IMR-90 (cell line): ENCODE results near the gene DNMT3L. TPM values are rescaled to one million over a fixed set of nuclear protein-coding genes. Genes with fewer than 3 reads are reported as not detected.

Source experiments
- ATAC-seq: fragments of 200-7000 bp; cut with Tn5 transposase; 2 replicates; pipeline ENCODE4 v1.9.1; 2020; ENCODE audit warnings: low read depth, mild to moderate bottlenecking, moderate library complexity
- BruUV-seq: library from RNA; stranded (reverse); fragments of 400-500 nt; replicated peaks from 2 replicates; lab custom pipeline; 2021; lab: Mats Ljungman, UMichigan
- CTCF ChIA-PET: fragments of 300-600 bp; formaldehyde crosslinking; extraction: SDS; loops from one replicate; lab custom pipeline; 2021; ENCODE audit warnings: antibody characterized with exemption; lab: Yijun Ruan, JAX
- POLR2A ChIA-PET: fragments of 300-600 bp; sonication (Branson Sonifier 250); formaldehyde crosslinking; loops from one replicate; lab custom pipeline; 2022; ENCODE audit warnings: antibody characterized with exemption; ENCODE audit not compliant: unreplicated experiment; lab: Charles Lee
- DNase-seq: peaks from one replicate; pipeline ENCODE4 v3.0.0; 2013
- H2AFZ ChIP-seq: replicated peaks from 2 replicates; pipeline ENCODE3; 2013; ENCODE audit warnings: low read length, mild to moderate bottlenecking; ENCODE audit not compliant: poor library complexity
- H2AK5ac ChIP-seq: 2 replicates; pipeline ENCODE4 v1.6.1; 2013; ENCODE audit warnings: low read depth, low read length, inconsistent platforms
- H2AK9ac ChIP-seq: replicated peaks from 2 replicates; pipeline ENCODE3; 2013; ENCODE audit warnings: mild to moderate bottlenecking, low read depth, low read length, moderate library complexity; ENCODE audit not compliant: poor library complexity
- H2BK120ac ChIP-seq: 2 replicates; pipeline ENCODE4 v1.6.1; 2013; ENCODE audit warnings: low read depth, low read length, inconsistent platforms
- H2BK15ac ChIP-seq: 3 replicates; pipeline ENCODE4 v1.6.1; 2013; ENCODE audit warnings: low read depth, low read length, inconsistent platforms
- H2BK20ac ChIP-seq: 2 replicates; pipeline ENCODE4 v1.6.1; 2013; ENCODE audit warnings: low read depth, mild to moderate bottlenecking, inconsistent platforms, low read length, moderate library complexity
- H2BK5ac ChIP-seq: 2 replicates; pipeline ENCODE4 v1.6.1; 2013; ENCODE audit warnings: mild to moderate bottlenecking, low read depth, low read length, inconsistent platforms; ENCODE audit not compliant: poor library complexity, severe bottlenecking
- H3K14ac ChIP-seq: replicated peaks from 2 replicates; pipeline ENCODE4 v1.6.1; 2013; ENCODE audit warnings: low read depth, low read length, inconsistent platforms
- H3K18ac ChIP-seq: 2 replicates; pipeline ENCODE4 v1.6.1; 2013; ENCODE audit warnings: low read depth, low read length, control low read depth
- H3K23ac ChIP-seq: 2 replicates; pipeline ENCODE4 v1.6.1; 2013; ENCODE audit warnings: low read depth, low read length, inconsistent platforms
- H3K27ac ChIP-seq: 2 replicates; pipeline ENCODE4 v1.5.1; 2013; ENCODE audit warnings: mild to moderate bottlenecking, control low read depth, low read length; ENCODE audit not compliant: insufficient read depth
- H3K27me3 ChIP-seq: 2 replicates; pipeline ENCODE4 v1.6.1; 2013; ENCODE audit warnings: low read length; ENCODE audit not compliant: control insufficient read depth, insufficient read depth
- H3K36me3 ChIP-seq: 2 replicates; pipeline ENCODE4 v1.6.1; 2013; ENCODE audit warnings: low read length, mixed read lengths; ENCODE audit not compliant: control insufficient read depth, insufficient read depth
- H3K4ac ChIP-seq: 2 replicates; pipeline ENCODE4 v1.6.1; 2013; ENCODE audit warnings: low read depth, low read length, inconsistent platforms
- H3K4me1 ChIP-seq: 2 replicates; pipeline ENCODE4 v1.6.1; 2013; ENCODE audit warnings: low read length, mixed read lengths; ENCODE audit not compliant: control insufficient read depth, insufficient read depth
- H3K4me2 ChIP-seq: 2 replicates; pipeline ENCODE4 v1.6.1; 2013; ENCODE audit warnings: low read depth, mild to moderate bottlenecking, control low read depth, low read length, moderate library complexity
- H3K4me3 ChIP-seq: 2 replicates; pipeline ENCODE4 v1.5.1; 2013; ENCODE audit warnings: low read depth, mild to moderate bottlenecking, control low read depth, low read length, moderate library complexity; ENCODE audit not compliant: insufficient read depth
- H3K56ac ChIP-seq: 2 replicates; pipeline ENCODE4 v1.6.1; 2013; ENCODE audit warnings: low read length, inconsistent platforms; ENCODE audit not compliant: insufficient read depth; ENCODE audit errors: extremely low read depth
- H3K79me1 ChIP-seq, 2 experiments: 2 replicates each; pipeline ENCODE4 v1.6.1; 2013; ENCODE audit warnings: low read length in 2 of 2, inconsistent platforms in 1 of 2, low read depth in 1 of 2
- H3K9ac ChIP-seq: 2 replicates; pipeline ENCODE4 v1.6.1; 2013; ENCODE audit warnings: low read depth, low read length, control low read depth
- H3K9me1 ChIP-seq: 2 replicates; pipeline ENCODE4 v1.6.1; 2013; ENCODE audit warnings: low read length, inconsistent platforms; ENCODE audit not compliant: insufficient read depth
- H3K9me3 ChIP-seq: 2 replicates; pipeline ENCODE4 v1.6.1; 2013; ENCODE audit warnings: low read length; ENCODE audit not compliant: control insufficient read depth, insufficient read depth
- H4K20me1 ChIP-seq: 2 replicates; pipeline ENCODE4 v1.6.1; 2013; ENCODE audit warnings: low read length, inconsistent platforms; ENCODE audit not compliant: insufficient read depth
- H4K5ac ChIP-seq: 2 replicates; pipeline ENCODE4 v1.6.1; 2013; ENCODE audit warnings: mild to moderate bottlenecking, low read depth, low read length, control low read depth
- H4K8ac ChIP-seq, 2 experiments: 2 replicates each; pipeline ENCODE4 v1.6.1; 2013; ENCODE audit warnings: low read depth in 2 of 2, low read length in 2 of 2, control low read depth in 1 of 2, inconsistent platforms in 1 of 2
- H4K91ac ChIP-seq: 2 replicates; pipeline ENCODE4 v1.6.1; 2013; ENCODE audit warnings: low read depth, low read length, inconsistent platforms; ENCODE audit not compliant: insufficient read depth
- BHLHE40 ChIP-seq: fragments of 150-350 bp; IDR thresholded peaks from 2 replicates; pipeline ENCODE4 v1.6.1; 2016; ENCODE audit warnings: mild to moderate bottlenecking, low read depth, low read length
- CHD1 ChIP-seq: IDR thresholded peaks from 2 replicates; pipeline ENCODE4 v1.6.1; 2012; ENCODE audit warnings: low read depth, low read length, improper control_type of control experiment
- FOS ChIP-seq: fragments of 150-350 bp; IDR thresholded peaks from 2 replicates; pipeline ENCODE4 v1.6.1; 2016; ENCODE audit warnings: low read depth, low read length
- MAFK ChIP-seq: IDR thresholded peaks from 2 replicates; pipeline ENCODE4 v1.6.1; 2012; ENCODE audit warnings: low read depth, low read length, improper control_type of control experiment
- MAZ ChIP-seq: IDR thresholded peaks from 2 replicates; pipeline ENCODE4 v1.6.1; 2012; ENCODE audit warnings: low read depth, mild to moderate bottlenecking, low read length, improper control_type of control experiment, moderate library complexity, borderline replicate concordance
- MXI1 ChIP-seq: IDR thresholded peaks from 2 replicates; pipeline ENCODE4 v1.6.1; 2012; ENCODE audit warnings: low read depth, mild to moderate bottlenecking, low read length, moderate library complexity, borderline replicate concordance
- NFE2L2 ChIP-seq: fragments of 150-350 bp; IDR thresholded peaks from 2 replicates; pipeline ENCODE4 v1.6.1; 2016; ENCODE audit warnings: low read depth, mild to moderate bottlenecking, low read length
- POLR2A ChIP-seq: IDR thresholded peaks from 2 replicates; pipeline ENCODE4 v1.6.1; 2012; ENCODE audit warnings: mild to moderate bottlenecking, low read depth, low read length
- RCOR1 ChIP-seq: IDR thresholded peaks from 2 replicates; pipeline ENCODE4 v1.6.1; 2012; ENCODE audit warnings: mild to moderate bottlenecking, low read length, improper control_type of control experiment; ENCODE audit not compliant: insufficient replicate concordance
- RFX5 ChIP-seq: IDR thresholded peaks from 2 replicates; pipeline ENCODE4 v1.8.0; 2012; ENCODE audit warnings: low read depth, mild to moderate bottlenecking, low read length, moderate library complexity
- SMC3 ChIP-seq: fragments of 150-350 bp; IDR thresholded peaks from 2 replicates; pipeline ENCODE4 v1.6.1; 2016; ENCODE audit warnings: low read depth, mild to moderate bottlenecking, antibody characterized with exemption, low read length, moderate library complexity
- WGBS, 2 experiments: methylation state at CpG; one replicate each; pipeline versions ENCODE4 v1.1.5 to v1.1.7; 2013; ENCODE audit warnings: missing lambda C conversion rate in 2 of 2; ENCODE audit not compliant: insufficient read length in 1 of 2; ENCODE audit errors: extremely low coverage in 2 of 2; 5-methylcytosine and 5-hydroxymethylcytosine counted together
- dilution Hi-C: fragments of 300-500 bp; cut with HindIII; formaldehyde crosslinking; loops from one replicate; pipeline ENCODE4 v1.14.3; 2018; ENCODE audit warnings: low sequenced_read_pairs; ENCODE audit not compliant: unreplicated experiment
- in situ Hi-C: fragments of 300-500 bp; cut with MboI; formaldehyde crosslinking; loops from 3 replicates; pipeline ENCODE4 v1.14.3; 2019; ENCODE audit warnings: low sequenced_read_pairs, inconsistent platforms, mixed read lengths
- intact Hi-C: fragments of 100-400 bp; cut with micrococcal nuclease; formaldehyde crosslinking; loops from 2 replicates; pipeline ENCODE4 v1.10.0; 2022
- polyA plus RNA-seq, 3 experiments: library from polyadenylated mRNA; depleted of rRNA; stranded (reverse); fragments of >200 nt; gene quantifications; 2 replicates each; pipeline ENCODE4 v1.2.3, GENCODE V29; 2012; ENCODE audit warnings: low replicate concordance in 1 of 3
- total RNA-seq: library from RNA; depleted of rRNA; stranded (reverse); fragments of >200 nt; gene quantifications from 2 replicates; pipeline ENCODE4 v1.2.3, GENCODE V29; 2012
- TF ChIP-seq, protein P1 (sequence below): fragments of 150-350 bp; IDR thresholded peaks from 2 replicates; pipeline ENCODE4 v1.6.1; 2016; ENCODE audit warnings: low read depth, mild to moderate bottlenecking, low read length, moderate library complexity, borderline replicate concordance
- TF ChIP-seq, protein P2 (sequence below): fragments of 150-350 bp; IDR thresholded peaks from 2 replicates; pipeline ENCODE4 v1.6.1; 2017; ENCODE audit warnings: mild to moderate bottlenecking, antibody characterized with exemption, low read length, low read depth
- TF ChIP-seq, protein P3 (sequence below): conservative IDR thresholded peaks from 2 replicates; pipeline ENCODE4 v1.5.1; 2012; ENCODE audit warnings: mild to moderate bottlenecking, low read depth, low read length, improper control_type of control experiment

DNMT3L gene
- total and polyA plus RNA-seq, 2 of the 4 experiments (the other 2 are of a cell fraction): not detected

DNA sequence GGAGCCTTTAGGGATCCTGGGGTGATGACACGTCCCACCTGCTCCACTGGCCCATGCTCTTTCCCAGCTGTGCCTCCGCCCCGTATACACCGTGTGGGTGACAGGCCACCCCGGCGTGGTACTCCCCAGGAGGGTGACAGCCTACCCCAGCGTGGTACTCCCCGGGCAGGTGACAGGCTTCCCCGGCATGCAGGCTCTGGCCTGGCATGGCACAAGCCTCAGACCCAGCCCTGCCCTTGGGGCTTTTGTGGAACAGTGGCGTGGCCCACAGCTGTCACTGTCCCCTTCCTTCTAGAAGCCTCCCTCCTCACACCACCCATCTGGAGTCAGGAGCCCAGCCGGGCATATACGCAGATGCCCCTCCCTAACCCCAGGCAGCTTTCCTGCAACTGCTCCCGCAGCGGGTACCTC lies 33.5 kb upstream of the DNMT3L start:
- Histone ChIP-seq H3K9me3 (no peaks in the 10 kb centered on the region), H2BK15ac (no peak overlapping the region), H3K4me3 (no peak overlapping the region), H4K5ac (no peak overlapping the region), H3K9me1 (no peaks in the 10 kb centered on the region), H4K91ac (no peak overlapping the region), H3K79me1 (peaks cover 0 to 4% of the 10 kb centered on the region in 2 experiments; a peak in 1 of 4 replicates), H3K36me3 (no peaks in the 10 kb centered on the region), H3K27me3 (peaks cover 5% of the 10 kb centered on the region; the same call in 1 of the 2 replicates), H4K20me1 (no peaks in the 10 kb centered on the region; the same call in 1 of the 2 replicates), H3K27ac (no peak overlapping the region), H2BK120ac (no peak overlapping the region), H2AK5ac (no peak overlapping the region), H2AFZ (peak overlapping the region; percentile 32), H4K8ac (no peak overlapping the region), H2BK5ac (no peak overlapping the region), H3K14ac (no peak overlapping the region), H2BK20ac (no peak overlapping the region), H3K4me2 (no peak overlapping the region), H3K18ac (no peak overlapping the region), H3K56ac (no peak overlapping the region), H3K4me1 (peaks cover 6% of the 10 kb centered on the region; the same call in 1 of the 2 replicates), H3K23ac (no peak overlapping the region), H3K4ac (no peak overlapping the region), H2AK9ac (peak overlapping the region; percentile 85), H3K9ac (no peak overlapping the region)
- TF ChIP-seq, protein P1, sequence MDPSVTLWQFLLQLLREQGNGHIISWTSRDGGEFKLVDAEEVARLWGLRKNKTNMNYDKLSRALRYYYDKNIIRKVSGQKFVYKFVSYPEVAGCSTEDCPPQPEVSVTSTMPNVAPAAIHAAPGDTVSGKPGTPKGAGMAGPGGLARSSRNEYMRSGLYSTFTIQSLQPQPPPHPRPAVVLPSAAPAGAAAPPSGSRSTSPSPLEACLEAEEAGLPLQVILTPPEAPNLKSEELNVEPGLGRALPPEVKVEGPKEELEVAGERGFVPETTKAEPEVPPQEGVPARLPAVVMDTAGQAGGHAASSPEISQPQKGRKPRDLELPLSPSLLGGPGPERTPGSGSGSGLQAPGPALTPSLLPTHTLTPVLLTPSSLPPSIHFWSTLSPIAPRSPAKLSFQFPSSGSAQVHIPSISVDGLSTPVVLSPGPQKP: no peak
- TF ChIP-seq, protein P2, sequence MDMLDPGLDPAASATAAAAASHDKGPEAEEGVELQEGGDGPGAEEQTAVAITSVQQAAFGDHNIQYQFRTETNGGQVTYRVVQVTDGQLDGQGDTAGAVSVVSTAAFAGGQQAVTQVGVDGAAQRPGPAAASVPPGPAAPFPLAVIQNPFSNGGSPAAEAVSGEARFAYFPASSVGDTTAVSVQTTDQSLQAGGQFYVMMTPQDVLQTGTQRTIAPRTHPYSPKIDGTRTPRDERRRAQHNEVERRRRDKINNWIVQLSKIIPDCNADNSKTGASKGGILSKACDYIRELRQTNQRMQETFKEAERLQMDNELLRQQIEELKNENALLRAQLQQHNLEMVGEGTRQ: no peak
- no peak for TF ChIP-seq NFE2L2
- TF ChIP-seq, protein P3, sequence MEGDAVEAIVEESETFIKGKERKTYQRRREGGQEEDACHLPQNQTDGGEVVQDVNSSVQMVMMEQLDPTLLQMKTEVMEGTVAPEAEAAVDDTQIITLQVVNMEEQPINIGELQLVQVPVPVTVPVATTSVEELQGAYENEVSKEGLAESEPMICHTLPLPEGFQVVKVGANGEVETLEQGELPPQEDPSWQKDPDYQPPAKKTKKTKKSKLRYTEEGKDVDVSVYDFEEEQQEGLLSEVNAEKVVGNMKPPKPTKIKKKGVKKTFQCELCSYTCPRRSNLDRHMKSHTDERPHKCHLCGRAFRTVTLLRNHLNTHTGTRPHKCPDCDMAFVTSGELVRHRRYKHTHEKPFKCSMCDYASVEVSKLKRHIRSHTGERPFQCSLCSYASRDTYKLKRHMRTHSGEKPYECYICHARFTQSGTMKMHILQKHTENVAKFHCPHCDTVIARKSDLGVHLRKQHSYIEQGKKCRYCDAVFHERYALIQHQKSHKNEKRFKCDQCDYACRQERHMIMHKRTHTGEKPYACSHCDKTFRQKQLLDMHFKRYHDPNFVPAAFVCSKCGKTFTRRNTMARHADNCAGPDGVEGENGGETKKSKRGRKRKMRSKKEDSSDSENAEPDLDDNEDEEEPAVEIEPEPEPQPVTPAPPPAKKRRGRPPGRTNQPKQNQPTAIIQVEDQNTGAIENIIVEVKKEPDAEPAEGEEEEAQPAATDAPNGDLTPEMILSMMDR: no peak
- no peak for TF ChIP-seq FOS
- TF ChIP-seq MAZ: no peak
- no peak for TF ChIP-seq POLR2A
- no peak for TF ChIP-seq BHLHE40
- no peak for TF ChIP-seq MAFK
- no peak for TF ChIP-seq CHD1
- no peak for TF ChIP-seq RFX5
- no peak for TF ChIP-seq RCOR1
- TF ChIP-seq SMC3: no peak
- no peak for TF ChIP-seq MXI1
- ChIA-PET POLR2A (no interaction called here), CTCF (interaction anchor here (0.6 kb wide), 1 partner anchor 29 kb away, joined by 3 read pairs; no protein-coding TSS in a partner anchor)
- in situ Hi-C loops: no loop called here
- dilution Hi-C loops: no loop called here
- DNase-seq (no peak), ATAC-seq (no peak)
- WGBS, 2 experiments: 59% methylated on average over 7 of the region's 14 CpGs; no CpG with 5 or more reads in 1 of the 2 experiments
- intact Hi-C loops: no loop called here
- no TSS peak for BruUV-seq
